Measurements from ENCODE around the gene SSRP1.

The SSRP1 gene

DNA sequence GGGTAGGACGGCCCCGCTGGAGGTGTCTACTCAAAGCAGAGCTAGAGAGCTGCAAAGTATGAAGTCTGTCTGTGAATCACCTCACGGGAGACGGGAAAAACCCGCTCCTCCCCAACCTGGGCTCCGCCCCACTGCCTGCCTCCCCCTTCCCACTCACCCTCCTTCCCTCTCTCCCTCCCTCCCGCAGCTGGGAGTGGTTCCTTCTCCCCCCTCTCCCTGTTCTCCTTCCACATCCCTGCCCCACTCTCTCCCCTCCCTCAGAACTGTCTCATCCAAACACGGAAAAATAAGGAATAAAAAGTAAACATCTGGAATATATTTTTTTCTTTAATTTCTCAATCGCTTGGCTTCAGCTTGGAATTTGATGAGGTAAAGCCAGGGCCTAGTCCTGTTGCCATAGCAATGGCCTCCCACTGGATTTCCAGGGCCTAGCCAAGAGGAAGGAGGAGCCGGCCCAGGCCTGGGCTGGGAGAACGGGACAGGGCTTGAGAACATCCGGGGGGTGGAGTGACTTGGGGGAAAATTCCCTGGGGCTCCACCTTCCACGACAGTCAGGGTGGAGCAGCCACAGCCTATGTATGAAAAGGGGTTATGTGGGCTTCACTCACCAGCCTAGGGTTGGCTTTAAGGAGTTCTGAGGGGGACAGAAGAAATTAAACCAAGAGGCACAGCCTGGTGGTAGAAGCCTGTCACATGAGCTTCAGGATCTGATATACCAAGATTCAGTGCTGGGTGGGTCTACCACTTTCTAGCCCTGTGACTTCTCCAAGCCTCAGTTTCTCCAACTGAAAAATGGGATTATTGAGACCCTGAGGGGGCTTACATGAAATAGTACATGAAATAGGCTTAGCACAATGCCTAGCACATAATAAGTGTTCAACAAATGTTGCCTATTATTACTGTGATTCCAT, 13.2 kb downstream of the SSRP1 start:
- TF ChIP-seq, protein P1, sequence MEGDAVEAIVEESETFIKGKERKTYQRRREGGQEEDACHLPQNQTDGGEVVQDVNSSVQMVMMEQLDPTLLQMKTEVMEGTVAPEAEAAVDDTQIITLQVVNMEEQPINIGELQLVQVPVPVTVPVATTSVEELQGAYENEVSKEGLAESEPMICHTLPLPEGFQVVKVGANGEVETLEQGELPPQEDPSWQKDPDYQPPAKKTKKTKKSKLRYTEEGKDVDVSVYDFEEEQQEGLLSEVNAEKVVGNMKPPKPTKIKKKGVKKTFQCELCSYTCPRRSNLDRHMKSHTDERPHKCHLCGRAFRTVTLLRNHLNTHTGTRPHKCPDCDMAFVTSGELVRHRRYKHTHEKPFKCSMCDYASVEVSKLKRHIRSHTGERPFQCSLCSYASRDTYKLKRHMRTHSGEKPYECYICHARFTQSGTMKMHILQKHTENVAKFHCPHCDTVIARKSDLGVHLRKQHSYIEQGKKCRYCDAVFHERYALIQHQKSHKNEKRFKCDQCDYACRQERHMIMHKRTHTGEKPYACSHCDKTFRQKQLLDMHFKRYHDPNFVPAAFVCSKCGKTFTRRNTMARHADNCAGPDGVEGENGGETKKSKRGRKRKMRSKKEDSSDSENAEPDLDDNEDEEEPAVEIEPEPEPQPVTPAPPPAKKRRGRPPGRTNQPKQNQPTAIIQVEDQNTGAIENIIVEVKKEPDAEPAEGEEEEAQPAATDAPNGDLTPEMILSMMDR (IDR thresholded peaks at IDR 0.05; ENCODE audit: insufficient read depth, missing control alignments) = no peak
- FAIRE-seq = no peak
- DNase-seq (ENCODE audit: insufficient read length, low spot score) = no peak

DNA sequence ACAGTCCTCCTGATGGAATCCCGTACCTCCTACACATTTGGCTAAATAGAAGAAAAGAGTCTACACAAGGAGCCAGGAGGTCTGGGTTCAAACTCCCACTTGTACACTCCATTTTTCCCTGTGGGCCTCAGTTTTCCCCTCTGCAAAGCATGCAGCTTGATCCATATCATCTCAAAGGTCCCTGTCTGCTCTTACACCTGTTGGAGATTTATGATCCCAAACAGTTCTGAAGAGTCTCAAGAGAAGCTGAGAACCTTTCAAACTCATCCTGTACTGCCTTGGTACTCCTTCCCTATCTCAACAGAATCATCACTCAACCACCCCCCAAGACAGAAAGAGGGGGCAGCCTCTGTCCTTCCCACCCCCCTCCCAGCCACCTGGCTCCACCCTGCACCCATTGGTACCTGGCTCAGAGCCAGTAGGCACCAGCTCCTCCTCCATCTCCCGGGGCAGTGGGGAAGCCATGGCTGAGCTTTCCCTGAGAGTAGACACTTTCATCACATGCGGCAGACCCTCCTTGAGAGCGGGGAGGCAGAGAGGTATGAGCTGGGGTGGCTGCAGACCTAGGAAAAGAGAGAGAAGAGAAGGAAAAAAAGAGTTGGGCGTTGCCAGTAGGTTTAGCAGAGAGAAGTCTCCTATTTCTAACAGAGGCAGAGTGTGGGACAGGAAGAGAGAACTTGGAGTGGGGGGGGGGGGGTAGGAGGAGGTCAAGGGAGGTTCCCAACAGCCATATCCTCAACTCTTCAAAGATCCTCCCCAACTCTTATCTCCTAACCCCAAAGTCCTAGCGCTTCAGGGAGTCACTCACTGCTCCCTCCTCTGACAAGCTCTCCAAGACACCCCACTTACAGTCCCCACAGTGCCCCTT, 14.1 kb downstream of the SSRP1 start:
- FAIRE-seq (no peak), DNase-seq (ENCODE audit: insufficient read length, low spot score) (no peak)
- TF ChIP-seq, protein P1 (IDR thresholded peaks at IDR 0.05; ENCODE audit: insufficient read depth, missing control alignments) = no peak

GRCh38 chr11:57320719-57321387, 14.8 kb downstream of the SSRP1 start:
- DNase-seq (ENCODE audit: insufficient read length, low spot score) (no peak), FAIRE-seq (no peak)
- TF ChIP-seq, protein P1 (IDR thresholded peaks at IDR 0.05; ENCODE audit: insufficient read depth, missing control alignments) = no peak

- TF ChIP-seq, protein P1 (IDR thresholded peaks at IDR 0.05; ENCODE audit: insufficient read depth, missing control alignments) = no peak
- no peak for DNase-seq (ENCODE audit: insufficient read length, low spot score)
- no peak for FAIRE-seq
These were observed 15.5 kb downstream of the SSRP1 start for GRCh38 chr11:57320067-57320718.

DNA sequence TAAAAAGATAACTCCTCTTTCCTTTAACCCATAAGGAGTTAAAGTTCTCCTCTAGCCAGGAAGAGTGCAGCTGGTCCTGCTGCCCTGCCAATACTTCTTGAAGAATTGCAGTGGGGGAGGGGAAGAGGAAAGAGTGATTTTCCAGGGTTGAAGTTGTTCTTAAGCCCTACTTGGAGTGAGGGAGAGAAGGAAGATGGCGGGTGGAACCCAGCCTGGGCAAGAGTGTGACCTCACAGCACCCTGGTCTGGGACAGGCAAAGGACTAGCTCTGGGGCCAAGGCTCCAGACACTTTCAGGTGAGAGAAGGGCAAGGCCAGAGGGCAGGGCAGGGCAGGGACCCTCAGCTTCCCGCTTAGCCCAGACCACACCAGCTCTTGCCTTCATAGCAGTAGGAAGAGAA, 17.5 kb downstream of the SSRP1 start:
- TF ChIP-seq, protein P1 (IDR thresholded peaks at IDR 0.05; ENCODE audit: insufficient read depth, missing control alignments) = no peak
- DNase-seq (ENCODE audit: insufficient read length, low spot score) (no peak), FAIRE-seq (no peak)

GRCh38 chr11:57316017-57316416, 19.7 kb downstream of the SSRP1 start:
- DNase-seq (ENCODE audit: insufficient read length, low spot score) (no peak), FAIRE-seq (no peak)
- TF ChIP-seq, protein P1 (IDR thresholded peaks at IDR 0.05; ENCODE audit: insufficient read depth, missing control alignments) = no peak

Measured in D721Med (cell line).